ENCODE measurements around the gene KRTAP6-1.

KRTAP6-1 gene

GRCh38 chr21:30613836-30614235 lies at the start of gene KRTAP6-1:
Gene KRTAP6-1, minus strand, starts transcription at chr21:30613930. Its CDS starts 26 bp downstream, at chr21:30613904.
- no peak for DNase-seq

- DNase-seq: no peak
Observed at GRCh38 chr21:30652891-30653290, 39.2 kb upstream of the KRTAP6-1 start.

- DNase-seq: no peak
Observed at GRCh38 chr21:30646904-30647414, 33.2 kb upstream of the KRTAP6-1 start.

GRCh38 chr21:30642564-30642963 lies 28.8 kb upstream of the KRTAP6-1 start, which contains the start of gene KRTAP20-3:
Gene KRTAP20-3, plus strand, starts transcription at chr21:30642864.
- DNase-seq: no peak

GRCh38 chr21:30638686-30639085 lies 25.0 kb upstream of the KRTAP6-1 start:
- no peak for DNase-seq

- no peak for DNase-seq
Observed at GRCh38 chr21:30634906-30635305, 21.2 kb upstream of the KRTAP6-1 start, which contains the start of gene KRTAP20-2. Gene KRTAP20-2, plus strand, starts transcription at chr21:30635206. Its CDS starts 58 bp downstream, at chr21:30635264.

GRCh38 chr21:30629200-30629599 lies 15.5 kb upstream of the KRTAP6-1 start:
- no peak for DNase-seq

- no peak for DNase-seq
Observed at GRCh38 chr21:30628109-30628508, 14.4 kb upstream of the KRTAP6-1 start.

GRCh38 chr21:30625449-30626165 lies 11.9 kb upstream of the KRTAP6-1 start:
- no peak for DNase-seq

- no peak for DNase-seq
Observed at GRCh38 chr21:30623362-30623761, 9.6 kb upstream of the KRTAP6-1 start.

- DNase-seq: no peak
Observed at GRCh38 chr21:30620522-30620921, 6.8 kb upstream of the KRTAP6-1 start, which contains the start of gene KRTAP20-4. Gene KRTAP20-4, plus strand, starts transcription at chr21:30620627.

- no peak for DNase-seq
Observed at GRCh38 chr21:30620080-30620479, 6.3 kb upstream of the KRTAP6-1 start.

- no peak for DNase-seq
Observed at GRCh38 chr21:30616125-30616524, 2.4 kb upstream of the KRTAP6-1 start, which contains the start of gene KRTAP20-1. Gene KRTAP20-1, plus strand, starts transcription at chr21:30616425. Its CDS starts 30 bp downstream, at chr21:30616455.

- DNase-seq: no peak
Observed at GRCh38 chr21:30615199-30615598, 1.5 kb upstream of the KRTAP6-1 start.

- no peak for DNase-seq
Observed at GRCh38 chr21:30612132-30612531, 1.6 kb downstream of the KRTAP6-1 start.

- no peak for DNase-seq
Observed at GRCh38 chr21:30605968-30606367, 7.8 kb downstream of the KRTAP6-1 start.

- DNase-seq: no peak
Observed at GRCh38 chr21:30600787-30601186, 12.9 kb downstream of the KRTAP6-1 start, which contains the start of gene KRTAP22-1. Gene KRTAP22-1, plus strand, starts transcription at chr21:30601087.

- DNase-seq: no peak
Observed at GRCh38 chr21:30598802-30599201, 14.9 kb downstream of the KRTAP6-1 start, which contains the start of gene KRTAP6-2. Gene KRTAP6-2, minus strand, starts transcription at chr21:30598902. Its CDS starts 28 bp downstream, at chr21:30598874.

GRCh38 chr21:30592140-30592539 lies 21.6 kb downstream of the KRTAP6-1 start, which contains the start of gene KRTAP6-3:
Gene KRTAP6-3, plus strand, starts transcription at chr21:30592440. Its CDS starts 6 bp downstream, at chr21:30592446.
- DNase-seq: no peak

GRCh38 chr21:30590297-30590696 lies 23.4 kb downstream of the KRTAP6-1 start, which contains the start of gene KRTAP22-2:
Gene KRTAP22-2, minus strand, starts transcription at chr21:30590397.
- no peak for DNase-seq

- DNase-seq: no peak
Observed at GRCh38 chr21:30582870-30583269, 30.9 kb downstream of the KRTAP6-1 start.

GRCh38 chr21:30580132-30580531 lies 33.6 kb downstream of the KRTAP6-1 start:
- DNase-seq: peak in 1 of 14 donors; percentile 74

GRCh38 chr21:30579346-30579745 lies 34.4 kb downstream of the KRTAP6-1 start:
- DNase-seq: peak in 2 of 14 donors; percentile 2 to 71
